Caco-2 (cell line): ENCODE measurements around the gene DIAPH3. TPM values are rescaled to one million over a fixed set of nuclear protein-coding genes. Genes with fewer than 3 reads are reported as not detected.

Experiments used
- BruUV-seq: library from RNA; stranded (reverse); fragments of 400-500 nt; replicated peaks from 2 replicates; lab custom pipeline; 2021; lab: Mats Ljungman, UMichigan
- CTCF ChIA-PET: fragments of 300-600 bp; sonication (Branson Sonifier 250); formaldehyde crosslinking; loops from one replicate; lab custom pipeline; 2022; ENCODE audit warnings: antibody characterized with exemption; lab: Charles Lee
- POLR2A ChIA-PET: fragments of 300-600 bp; sonication (Branson Sonifier 250); formaldehyde crosslinking; loops from one replicate; lab custom pipeline; 2022; ENCODE audit warnings: antibody characterized with exemption; lab: Charles Lee
- DNase-seq, 2 experiments: peaks; one replicate each; pipeline versions ENCODE4 v3.0.0 to v3.0.0-alpha.2; 2020 to 2022
- H3K27me3 ChIP-seq: replicated peaks from 2 replicates; pipeline ENCODE4 v1.6.0; 2011; ENCODE audit warnings: low read length; ENCODE audit not compliant: control insufficient read depth, insufficient read depth
- H3K36me3 ChIP-seq: 2 replicates; pipeline ENCODE4 v1.5.1; 2011; ENCODE audit warnings: low read length; ENCODE audit not compliant: control insufficient read depth, insufficient read depth
- H3K4me1 ChIP-seq: fragments of 250-450 bp; sonication (Bioruptor Pico); 2 replicates; pipeline ENCODE4 v1.5.1; 2020; ENCODE audit warnings: mild to moderate bottlenecking
- H3K4me3 ChIP-seq: 2 replicates; pipeline ENCODE4 v1.5.1; 2011; ENCODE audit warnings: low read depth, mild to moderate bottlenecking, control low read depth, low read length
- H3K9me3 ChIP-seq: fragments of 250-450 bp; sonication (Bioruptor Pico); 2 replicates; pipeline ENCODE4 v1.5.1; 2020; ENCODE audit warnings: mild to moderate bottlenecking, moderate library complexity
- H3K27ac Mint-ChIP-seq: one replicate; pipeline ENCODE4 v1.8.0; 2022; ENCODE audit warnings: mixed read lengths; ENCODE audit not compliant: unreplicated experiment
- H3K27me3 Mint-ChIP-seq: one replicate; pipeline ENCODE4 v1.8.0; 2022; ENCODE audit warnings: mixed read lengths; ENCODE audit not compliant: insufficient read depth, unreplicated experiment
- H3K36me3 Mint-ChIP-seq: one replicate; pipeline ENCODE4 v1.8.0; 2022; ENCODE audit warnings: mild to moderate bottlenecking, mixed read lengths; ENCODE audit not compliant: insufficient read depth, unreplicated experiment
- H3K4me1 Mint-ChIP-seq: one replicate; pipeline ENCODE4 v1.8.0; 2022; ENCODE audit warnings: low read depth, mixed read lengths; ENCODE audit not compliant: unreplicated experiment
- H3K4me3 Mint-ChIP-seq: one replicate; pipeline ENCODE4 v1.8.0; 2022; ENCODE audit warnings: mild to moderate bottlenecking, moderate library complexity, mixed read lengths; ENCODE audit not compliant: unreplicated experiment
- H3K9me3 Mint-ChIP-seq: one replicate; pipeline ENCODE4 v1.8.0; 2022; ENCODE audit warnings: mixed read lengths; ENCODE audit not compliant: unreplicated experiment
- CTCF ChIP-seq, 2 experiments: fragments of 200-600 bp in 1 of 2; IDR thresholded peaks; 1 replicate in 1 of 2; 2 replicates in 1 of 2; pipeline versions ENCODE4 v1.5.1 to v1.8.0; 2011 to 2022; ENCODE audit warnings: antibody characterized with exemption in 1 of 2, control low read depth in 1 of 2, inconsistent platforms in 1 of 2, low read depth in 1 of 2, low read length in 1 of 2, mild to moderate bottlenecking in 1 of 2, moderate library complexity in 1 of 2; ENCODE audit not compliant: insufficient read depth in 1 of 2, severe bottlenecking in 1 of 2, unreplicated experiment in 1 of 2
- intact Hi-C: fragments of 100-400 bp; cut with micrococcal nuclease; formaldehyde crosslinking; loops from one replicate; pipeline ENCODE4 v1.10.0; 2022; ENCODE audit not compliant: unreplicated experiment
- total RNA-seq: library from RNA; stranded (reverse); gene quantifications from 2 replicates; pipeline ENCODE4 v1.2.3, GENCODE V29; 2022

DIAPH3 gene
- total RNA-seq, 1 experiment from 2014 or later, result 60.6 TPM

- no peak overlapping the region for H3K4me3 ChIP-seq
- ChIA-PET CTCF (no interaction called here), POLR2A (no interaction called here)
- no peak overlapping the region for H3K4me3 Mint-ChIP-seq
- no peaks in the 10 kb centered on the region for H3K36me3 ChIP-seq
- no peaks in the 10 kb centered on the region for H3K9me3 Mint-ChIP-seq
- peaks cover 9% of the 10 kb centered on the region for H3K4me1 Mint-ChIP-seq
- no peaks in the 10 kb centered on the region for H3K27me3 ChIP-seq
- BruUV-seq, result no TSS peak
- H3K9me3 ChIP-seq, result no peaks in the 10 kb centered on the region
- no peaks in the 10 kb centered on the region for H3K27me3 Mint-ChIP-seq
- no peak for TF ChIP-seq CTCF (IDR thresholded peaks at IDR 0.05; ENCODE audit: insufficient read depth in 1 of 2, low read depth in 1 of 2, low read length in 1 of 2, severe bottlenecking in 1 of 2, unreplicated experiment in 1 of 2)
- no peak for DNase-seq
- H3K27ac Mint-ChIP-seq, result no peak overlapping the region
- peaks cover 8% of the 10 kb centered on the region for H3K36me3 Mint-ChIP-seq
- H3K4me1 ChIP-seq, result peaks cover 35% of the 10 kb centered on the region
- intact Hi-C loops, result loop anchor here (2.0 kb wide), 2 partner anchors 251 to 353 kb away; no protein-coding TSS in a partner anchor
Observed at GRCh38 chr13:59975807-59976435, 187.8 kb downstream of the DIAPH3 start.

- no peak overlapping the region for H3K4me3 ChIP-seq
- no peak for DNase-seq
- peaks cover 9% of the 10 kb centered on the region for H3K4me1 Mint-ChIP-seq
- BruUV-seq, result no TSS peak
- CTCF ChIA-PET, result no interaction called here
- peaks cover 26% of the 10 kb centered on the region for H3K4me1 ChIP-seq
- H3K36me3 Mint-ChIP-seq, result peaks cover 28% of the 10 kb centered on the region
- no peaks in the 10 kb centered on the region for H3K36me3 ChIP-seq
- H3K4me3 Mint-ChIP-seq, result no peak overlapping the region
- no peaks in the 10 kb centered on the region for H3K9me3 Mint-ChIP-seq
- POLR2A ChIA-PET, result no interaction called here
- TF ChIP-seq CTCF (IDR thresholded peaks at IDR 0.05; ENCODE audit: insufficient read depth in 1 of 2, low read depth in 1 of 2, low read length in 1 of 2, severe bottlenecking in 1 of 2, unreplicated experiment in 1 of 2), result no peak
- intact Hi-C loops, result loop anchor here (5.0 kb wide), 1 partner anchor 461 kb away; no protein-coding TSS in a partner anchor
- no peaks in the 10 kb centered on the region for H3K27me3 Mint-ChIP-seq
- H3K27me3 ChIP-seq, result no peaks in the 10 kb centered on the region
- no peak overlapping the region for H3K27ac Mint-ChIP-seq
- no peaks in the 10 kb centered on the region for H3K9me3 ChIP-seq
Observed at GRCh38 chr13:59970847-59971246, 192.9 kb downstream of the DIAPH3 start.

- Histone ChIP-seq H3K27me3 (no peaks in the 10 kb centered on the region), H3K9me3 (no peaks in the 10 kb centered on the region), H3K4me3 (no peak overlapping the region), H3K4me1 (no peaks in the 10 kb centered on the region), H3K36me3 (no peaks in the 10 kb centered on the region)
- H3K36me3 Mint-ChIP-seq, result peaks cover 29% of the 10 kb centered on the region
- H3K4me1 Mint-ChIP-seq, result no peaks in the 10 kb centered on the region
- no peak overlapping the region for H3K4me3 Mint-ChIP-seq
- no peaks in the 10 kb centered on the region for H3K27me3 Mint-ChIP-seq
- H3K9me3 Mint-ChIP-seq, result no peaks in the 10 kb centered on the region
- CTCF ChIA-PET, result no interaction called here
- H3K27ac Mint-ChIP-seq, result no peak overlapping the region
- TF ChIP-seq CTCF (IDR thresholded peaks at IDR 0.05; ENCODE audit: insufficient read depth in 1 of 2, low read depth in 1 of 2, low read length in 1 of 2, severe bottlenecking in 1 of 2, unreplicated experiment in 1 of 2), result no peak
- intact Hi-C loops, result no loop called here
- BruUV-seq, result no TSS peak
- DNase-seq, result no peak
- POLR2A ChIA-PET, result no interaction called here
Observed at GRCh38 chr13:59963827-59964226, 199.9 kb downstream of the DIAPH3 start.
